HL-60 (cell line): Measurements from ENCODE around the gene IL12RB2.

Source experiments
- DNase-seq, 2 experiments: peaks; one replicate each; pipeline ENCODE4 v3.0.0-alpha.2; 2010 to 2020; ENCODE audit warnings: low read depth in 1 of 2, low spot score in 1 of 2
- H3K27ac ChIP-seq: fragments of 250-450 bp; sonication (Bioruptor Pico); replicated peaks from 2 replicates; pipeline ENCODE4 v1.5.1; 2020; ENCODE audit warnings: mild to moderate bottlenecking, moderate library complexity
- H3K27me3 ChIP-seq: fragments of 250-450 bp; sonication (Bioruptor Pico); 2 replicates; pipeline ENCODE4 v1.5.1; 2021; ENCODE audit warnings: mild to moderate bottlenecking, moderate library complexity; ENCODE audit not compliant: insufficient read depth, poor library complexity, severe bottlenecking
- H3K4me3 ChIP-seq: replicated peaks from 2 replicates; pipeline ENCODE4 v1.5.1; 2011; ENCODE audit warnings: mild to moderate bottlenecking, control low read depth, low read length; ENCODE audit not compliant: insufficient read depth
- CTCF ChIP-seq: IDR thresholded peaks from one replicate; pipeline ENCODE4 v1.5.1; 2011; ENCODE audit warnings: low read length, control low read depth, inconsistent platforms; ENCODE audit not compliant: insufficient read depth
- GABPA ChIP-seq: IDR thresholded peaks from 2 replicates; pipeline ENCODE4 v1.6.1; 2012; ENCODE audit warnings: low read depth
- POLR2AphosphoS5 ChIP-seq: IDR thresholded peaks from 2 replicates; pipeline ENCODE4 v1.6.1; 2012; ENCODE audit warnings: low read depth
- REST ChIP-seq: IDR thresholded peaks from 2 replicates; pipeline ENCODE4 v1.6.1; 2012; ENCODE audit warnings: low read depth; ENCODE audit not compliant: insufficient replicate concordance
- SPI1 ChIP-seq: IDR thresholded peaks from 2 replicates; pipeline ENCODE4 v1.6.1; 2012; ENCODE audit warnings: low read depth, mild to moderate bottlenecking, borderline replicate concordance

The IL12RB2 gene

GRCh38 chr1:67432745-67433144 is 125.1 kb downstream of the IL12RB2 start:
- no peaks in the 10 kb centered on the region for H3K27me3 ChIP-seq
- DNase-seq = no peak
- TF ChIP-seq SPI1 (no peak), POLR2AphosphoS5 (no peak), GABPA (no peak), REST (no peak), CTCF (no peak)
- no peak overlapping the region for H3K4me3 ChIP-seq
- H3K27ac ChIP-seq = peak overlapping the region; percentile 62

- Histone ChIP-seq H3K27ac (peak overlapping the region; percentile 62), H3K4me3 (no peak overlapping the region), H3K27me3 (no peaks in the 10 kb centered on the region)
- peak in 1 of 2 experiments; percentile 15 for DNase-seq
- TF ChIP-seq POLR2AphosphoS5 (no peak), SPI1 (no peak), GABPA (no peak), REST (no peak), CTCF (no peak)
These were observed 126.2 kb downstream of the IL12RB2 start for GRCh38 chr1:67433837-67434236.

- H3K4me3 ChIP-seq = no peak overlapping the region
- no peak for TF ChIP-seq POLR2AphosphoS5
- no peak for TF ChIP-seq REST
- TF ChIP-seq SPI1 = peak; percentile 69
- TF ChIP-seq GABPA = no peak
- TF ChIP-seq CTCF = no peak
- no peaks in the 10 kb centered on the region for H3K27me3 ChIP-seq
- no peak for DNase-seq
- peak overlapping the region; percentile 62 for H3K27ac ChIP-seq
These were observed 126.8 kb downstream of the IL12RB2 start for GRCh38 chr1:67434491-67434890.
